Fibroblast of lung (primary cell): ENCODE measurements around the gene UNC13D. TPM values are rescaled to one million over a fixed set of nuclear protein-coding genes. Genes with fewer than 3 reads are reported as not detected.

Experiments
- DNase-seq, 2 donors: peaks; one replicate each; pipeline versions ENCODE4 v3.0.0 to v3.0.0-alpha.2; 2010; ENCODE audit warnings: low read depth in 2 of 2
- H2AFZ ChIP-seq: 2 replicates; pipeline ENCODE4 v1.5.1; 2012; ENCODE audit warnings: low read length, control low read depth, inconsistent platforms
- H3K27ac ChIP-seq: 2 replicates; pipeline ENCODE4 v1.5.1; 2011; ENCODE audit warnings: low read length, control low read depth; ENCODE audit not compliant: insufficient read depth
- H3K27me3 ChIP-seq: 2 replicates; pipeline ENCODE4 v1.5.1; 2011; ENCODE audit warnings: mild to moderate bottlenecking, low read length; ENCODE audit not compliant: control insufficient read depth, insufficient read depth
- H3K36me3 ChIP-seq: 2 replicates; pipeline ENCODE4 v1.5.1; 2011; ENCODE audit warnings: low read length; ENCODE audit not compliant: control insufficient read depth, insufficient read depth
- H3K4me1 ChIP-seq: 2 replicates; pipeline ENCODE4 v1.5.1; 2011; ENCODE audit warnings: low read length; ENCODE audit not compliant: control insufficient read depth, insufficient read depth; ENCODE audit errors: extremely low read depth
- H3K4me2 ChIP-seq: 2 replicates; pipeline ENCODE4 v1.5.1; 2011; ENCODE audit warnings: low read length, control low read depth; ENCODE audit not compliant: insufficient read depth; ENCODE audit errors: extremely low read depth
- H3K4me3 ChIP-seq, 4 experiments: fragments of 200-600 bp in 1 of 4; sonication (generic) in 1 of 4; replicated peaks in 1 of 4; 2 replicates each; pipeline ENCODE4 v1.5.1; 2011 to 2016; ENCODE audit warnings: low read length in 4 of 4, low read depth in 3 of 4, mild to moderate bottlenecking in 3 of 4, control low read depth in 2 of 4, inconsistent platforms in 1 of 4, mixed read lengths in 1 of 4; ENCODE audit not compliant: insufficient read depth in 1 of 4; ENCODE audit errors: control extremely low read depth in 1 of 4
- H3K79me2 ChIP-seq: 2 replicates; pipeline ENCODE4 v1.5.1; 2012; ENCODE audit warnings: mild to moderate bottlenecking, low read length, inconsistent platforms; ENCODE audit not compliant: control insufficient read depth, insufficient read depth
- H3K9ac ChIP-seq: 2 replicates; pipeline ENCODE4 v1.5.1; 2011; ENCODE audit warnings: mild to moderate bottlenecking, low read length, control low read depth; ENCODE audit not compliant: insufficient read depth
- H3K9me3 ChIP-seq: 2 replicates; pipeline ENCODE4 v1.5.1; 2012; ENCODE audit warnings: low read depth, low read length; ENCODE audit not compliant: control insufficient read depth, insufficient read depth
- H4K20me1 ChIP-seq: 2 replicates; pipeline ENCODE4 v1.5.1; 2011; ENCODE audit warnings: low read length; ENCODE audit not compliant: control insufficient read depth, insufficient read depth; ENCODE audit errors: extremely low read depth
- EZH2 ChIP-seq: IDR thresholded peaks from 2 replicates; pipeline ENCODE4 v1.5.1; 2012; ENCODE audit warnings: low read length, control low read depth, mild to moderate bottlenecking; ENCODE audit errors: missing control alignments
- polyA plus RNA-seq, 2 donors: library from polyadenylated mRNA; depleted of rRNA in 1 of 2; stranded (reverse) in 1 of 2; unstranded in 1 of 2; fragments of >200 nt; gene quantifications; 2 replicates each; pipeline ENCODE4 v1.2.1, GENCODE V29; 2011 to 2012; ENCODE audit warnings: missing spikeins in 1 of 2
- total RNA-seq: library from RNA; depleted of rRNA; stranded (reverse); fragments of >200 nt; gene quantifications from 2 replicates; pipeline ENCODE4 v1.2.1, GENCODE V29; 2014
- TF ChIP-seq, protein P1 (sequence below), 2 donors: IDR thresholded peaks in 1 of 2; conservative IDR thresholded peaks in 1 of 2; 1 replicate in 1 of 2; 2 replicates in 1 of 2; pipeline ENCODE4 v1.5.1; 2011 to 2012; ENCODE audit warnings: low read length in 2 of 2, control low read depth in 1 of 2, inconsistent platforms in 1 of 2, low read depth in 1 of 2, mild to moderate bottlenecking in 1 of 2

UNC13D gene
- total and polyA plus RNA-seq, 2 donors (not counting 1 experiment from before 2014, with no cell fraction given): 0.22 to 1.5 TPM

DNA sequence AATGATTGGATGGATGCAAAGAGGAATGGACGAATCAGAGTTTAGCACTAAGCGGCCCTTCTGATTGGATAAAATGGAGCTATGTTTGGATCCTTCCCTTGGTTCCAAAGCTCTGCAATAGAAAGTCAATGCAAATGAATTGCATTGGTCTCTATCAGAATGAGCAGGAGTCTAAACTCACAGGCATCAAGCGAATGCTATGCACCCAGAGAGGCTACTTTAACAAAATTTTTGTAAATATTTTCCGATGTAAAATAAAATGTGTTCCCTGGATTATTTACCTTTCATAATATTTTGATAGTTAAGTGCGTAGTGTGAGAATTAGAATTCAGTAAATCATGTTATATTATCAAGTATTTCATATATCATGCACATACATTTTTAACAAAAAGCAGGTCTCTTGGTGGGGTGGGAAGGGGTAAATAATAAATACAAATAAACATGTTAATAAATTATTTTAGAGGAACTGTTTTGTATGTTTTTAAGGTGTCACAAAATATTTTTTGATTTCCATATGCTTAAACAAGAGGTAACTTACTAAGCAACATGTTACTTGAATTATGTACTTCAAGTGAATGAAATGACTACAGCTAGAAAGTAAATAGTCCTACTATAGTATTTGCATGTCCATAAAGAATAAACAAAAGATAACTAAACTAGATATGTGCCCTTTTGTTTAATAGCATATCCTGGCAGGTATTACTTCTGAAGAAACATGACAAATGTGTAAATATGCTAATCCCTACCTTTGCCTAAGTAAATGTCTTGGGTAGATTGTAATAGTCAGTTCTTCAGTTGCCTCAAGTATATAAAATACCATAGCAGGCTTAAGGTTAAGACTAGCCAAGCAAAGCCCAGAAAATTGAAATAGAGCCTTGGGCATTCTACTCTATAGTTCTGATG lies 64.0 kb downstream of the UNC13D start:
- Histone ChIP-seq H4K20me1 (peaks cover 8% of the 10 kb centered on the region), H2AFZ (no peak overlapping the region), H3K27ac (no peak overlapping the region), H3K36me3 (peaks cover 15% of the 10 kb centered on the region), H3K4me3 (peak overlapping the region in 1 of 4 experiments; percentile 25), H3K9me3 (no peaks in the 10 kb centered on the region), H3K4me1 (peaks cover 11% of the 10 kb centered on the region), H3K79me2 (peaks cover 23% of the 10 kb centered on the region), H3K9ac (no peak overlapping the region), H3K27me3 (no peaks in the 10 kb centered on the region), H3K4me2 (peak overlapping the region; percentile 57)
- no peak for DNase-seq
- TF ChIP-seq, protein P1, sequence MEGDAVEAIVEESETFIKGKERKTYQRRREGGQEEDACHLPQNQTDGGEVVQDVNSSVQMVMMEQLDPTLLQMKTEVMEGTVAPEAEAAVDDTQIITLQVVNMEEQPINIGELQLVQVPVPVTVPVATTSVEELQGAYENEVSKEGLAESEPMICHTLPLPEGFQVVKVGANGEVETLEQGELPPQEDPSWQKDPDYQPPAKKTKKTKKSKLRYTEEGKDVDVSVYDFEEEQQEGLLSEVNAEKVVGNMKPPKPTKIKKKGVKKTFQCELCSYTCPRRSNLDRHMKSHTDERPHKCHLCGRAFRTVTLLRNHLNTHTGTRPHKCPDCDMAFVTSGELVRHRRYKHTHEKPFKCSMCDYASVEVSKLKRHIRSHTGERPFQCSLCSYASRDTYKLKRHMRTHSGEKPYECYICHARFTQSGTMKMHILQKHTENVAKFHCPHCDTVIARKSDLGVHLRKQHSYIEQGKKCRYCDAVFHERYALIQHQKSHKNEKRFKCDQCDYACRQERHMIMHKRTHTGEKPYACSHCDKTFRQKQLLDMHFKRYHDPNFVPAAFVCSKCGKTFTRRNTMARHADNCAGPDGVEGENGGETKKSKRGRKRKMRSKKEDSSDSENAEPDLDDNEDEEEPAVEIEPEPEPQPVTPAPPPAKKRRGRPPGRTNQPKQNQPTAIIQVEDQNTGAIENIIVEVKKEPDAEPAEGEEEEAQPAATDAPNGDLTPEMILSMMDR (conservative IDR thresholded peaks at IDR 0.05 in 1 of 2, IDR thresholded peaks at IDR 0.05 in 1 of 2; ENCODE audit: low read depth in 1 of 2, low read length in 2 of 2): no peak
- no peak for TF ChIP-seq EZH2

DNA sequence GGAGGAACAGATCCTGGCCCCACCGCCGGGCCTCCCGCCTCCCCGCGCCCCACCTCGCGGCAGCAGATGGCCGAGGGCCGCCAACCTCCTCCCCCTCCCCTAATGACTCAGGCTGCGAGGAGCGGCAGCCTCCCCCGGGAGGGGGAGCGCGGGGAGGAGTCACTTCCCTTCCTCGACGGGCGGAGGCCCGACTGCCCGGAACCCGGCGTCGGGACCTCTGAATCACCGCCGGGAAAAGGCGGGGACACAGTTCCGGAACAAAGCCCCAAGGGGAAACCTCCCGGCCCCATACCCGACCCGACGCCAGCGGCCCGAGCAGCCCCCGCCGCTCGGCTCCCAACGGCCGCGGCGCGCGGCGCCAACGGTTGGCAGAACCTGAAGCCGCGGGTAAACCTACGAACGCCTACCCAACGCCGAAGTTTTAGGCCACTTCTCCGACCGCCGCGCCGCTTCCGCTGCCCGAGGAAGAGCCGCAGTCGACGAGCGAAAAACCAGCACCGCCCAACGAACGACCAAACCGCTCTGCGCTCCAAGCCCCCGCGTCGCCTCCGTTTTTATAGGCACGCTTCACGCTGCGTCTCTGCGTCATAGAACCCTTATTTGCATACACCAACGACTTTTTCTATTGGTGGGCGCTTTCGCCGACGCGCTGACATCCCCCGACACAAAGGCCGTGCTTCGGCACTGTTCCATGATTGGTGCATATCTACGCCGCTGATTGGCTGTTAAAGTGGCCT lies 64.8 kb downstream of the UNC13D start:
- no peak overlapping the region for H2AFZ ChIP-seq

More for the DNA sequence above, 64.8 kb downstream of the UNC13D start:
- H3K27ac ChIP-seq: peak overlapping the region; percentile 96
- peak; percentile 99 to 100 for DNase-seq
- H3K4me2 ChIP-seq: no peak overlapping the region
- no peaks in the 10 kb centered on the region for H3K9me3 ChIP-seq
- H3K36me3 ChIP-seq: peaks cover 15% of the 10 kb centered on the region
- H3K4me3 ChIP-seq: peak overlapping the region; percentile 90 to 98 (median 91)
- TF ChIP-seq EZH2: no peak
- TF ChIP-seq, protein P1 (conservative IDR thresholded peaks at IDR 0.05 in 1 of 2, IDR thresholded peaks at IDR 0.05 in 1 of 2; ENCODE audit: low read depth in 1 of 2, low read length in 2 of 2): no peak
- H3K9ac ChIP-seq: peak overlapping the region; percentile 98
- H3K27me3 ChIP-seq: no peaks in the 10 kb centered on the region
- peaks cover 8% of the 10 kb centered on the region for H4K20me1 ChIP-seq
- peaks cover 9% of the 10 kb centered on the region for H3K4me1 ChIP-seq
- peaks cover 23% of the 10 kb centered on the region for H3K79me2 ChIP-seq
